ENCODE data around the gene COA1. TPM values are rescaled to one million over a fixed set of nuclear protein-coding genes. Genes with fewer than 3 reads are reported as not detected.

Gene COA1
- total and polyA plus RNA-seq, 9 of the 15 experiments (the other 6 are each of a cell fraction or from before 2014, with no cell fraction given): 98.9 to 463 (median 181) TPM

DNA sequence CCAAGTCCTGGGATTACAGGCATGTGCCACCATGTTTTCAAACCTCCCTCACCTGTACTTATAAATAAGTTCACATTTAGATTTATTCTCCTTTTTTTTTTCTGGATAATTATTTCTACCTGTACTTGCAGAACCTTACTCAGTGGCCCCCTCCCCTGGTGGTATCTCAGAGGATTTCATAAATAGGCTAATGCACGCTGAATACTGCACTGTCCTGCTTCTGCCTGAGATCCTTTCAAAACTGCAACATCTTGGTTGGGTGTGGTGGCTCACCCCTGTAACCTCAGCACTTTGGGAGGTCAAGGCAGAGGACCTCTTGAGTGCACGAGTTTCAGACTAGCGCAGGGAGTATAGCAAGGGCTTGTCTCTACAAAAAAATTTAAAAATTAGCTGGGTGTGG lies 24.5 kb upstream of the COA1 start:
- in situ Hi-C loops (cut with MboI): no loop called here
- TF ChIP-seq, protein P1, sequence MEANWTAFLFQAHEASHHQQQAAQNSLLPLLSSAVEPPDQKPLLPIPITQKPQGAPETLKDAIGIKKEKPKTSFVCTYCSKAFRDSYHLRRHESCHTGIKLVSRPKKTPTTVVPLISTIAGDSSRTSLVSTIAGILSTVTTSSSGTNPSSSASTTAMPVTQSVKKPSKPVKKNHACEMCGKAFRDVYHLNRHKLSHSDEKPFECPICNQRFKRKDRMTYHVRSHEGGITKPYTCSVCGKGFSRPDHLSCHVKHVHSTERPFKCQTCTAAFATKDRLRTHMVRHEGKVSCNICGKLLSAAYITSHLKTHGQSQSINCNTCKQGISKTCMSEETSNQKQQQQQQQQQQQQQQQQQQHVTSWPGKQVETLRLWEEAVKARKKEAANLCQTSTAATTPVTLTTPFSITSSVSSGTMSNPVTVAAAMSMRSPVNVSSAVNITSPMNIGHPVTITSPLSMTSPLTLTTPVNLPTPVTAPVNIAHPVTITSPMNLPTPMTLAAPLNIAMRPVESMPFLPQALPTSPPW (CRISPR knock-in tag; IDR thresholded peaks at IDR 0.05): no peak
- TF ChIP-seq, protein P2, sequence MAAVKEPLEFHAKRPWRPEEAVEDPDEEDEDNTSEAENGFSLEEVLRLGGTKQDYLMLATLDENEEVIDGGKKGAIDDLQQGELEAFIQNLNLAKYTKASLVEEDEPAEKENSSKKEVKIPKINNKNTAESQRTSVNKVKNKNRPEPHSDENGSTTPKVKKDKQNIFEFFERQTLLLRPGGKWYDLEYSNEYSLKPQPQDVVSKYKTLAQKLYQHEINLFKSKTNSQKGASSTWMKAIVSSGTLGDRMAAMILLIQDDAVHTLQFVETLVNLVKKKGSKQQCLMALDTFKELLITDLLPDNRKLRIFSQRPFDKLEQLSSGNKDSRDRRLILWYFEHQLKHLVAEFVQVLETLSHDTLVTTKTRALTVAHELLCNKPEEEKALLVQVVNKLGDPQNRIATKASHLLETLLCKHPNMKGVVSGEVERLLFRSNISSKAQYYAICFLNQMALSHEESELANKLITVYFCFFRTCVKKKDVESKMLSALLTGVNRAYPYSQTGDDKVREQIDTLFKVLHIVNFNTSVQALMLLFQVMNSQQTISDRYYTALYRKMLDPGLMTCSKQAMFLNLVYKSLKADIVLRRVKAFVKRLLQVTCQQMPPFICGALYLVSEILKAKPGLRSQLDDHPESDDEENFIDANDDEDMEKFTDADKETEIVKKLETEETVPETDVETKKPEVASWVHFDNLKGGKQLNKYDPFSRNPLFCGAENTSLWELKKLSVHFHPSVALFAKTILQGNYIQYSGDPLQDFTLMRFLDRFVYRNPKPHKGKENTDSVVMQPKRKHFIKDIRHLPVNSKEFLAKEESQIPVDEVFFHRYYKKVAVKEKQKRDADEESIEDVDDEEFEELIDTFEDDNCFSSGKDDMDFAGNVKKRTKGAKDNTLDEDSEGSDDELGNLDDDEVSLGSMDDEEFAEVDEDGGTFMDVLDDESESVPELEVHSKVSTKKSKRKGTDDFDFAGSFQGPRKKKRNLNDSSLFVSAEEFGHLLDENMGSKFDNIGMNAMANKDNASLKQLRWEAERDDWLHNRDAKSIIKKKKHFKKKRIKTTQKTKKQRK (IDR thresholded peaks at IDR 0.05; ENCODE audit: borderline replicate concordance, low read depth, low read length): no peak
- TF ChIP-seq C11orf30 (IDR thresholded peaks at IDR 0.05; ENCODE audit: low read depth) (no peak), RBBP5 (IDR thresholded peaks at IDR 0.05; ENCODE audit: borderline replicate concordance, insufficient read depth, low read length, poor library complexity, severe bottlenecking) (no peak), SRF (CRISPR knock-in tag; IDR thresholded peaks at IDR 0.05) (no peak), HNRNPH1 (optimal IDR thresholded peaks at IDR 0.05; ENCODE audit: low read depth, low read length) (no peak), ZNF3 (CRISPR knock-in tag; IDR thresholded peaks at IDR 0.05) (no peak), RFX7 (CRISPR knock-in tag; IDR thresholded peaks at IDR 0.05) (no peak)
- TF ChIP-seq, protein P3, sequence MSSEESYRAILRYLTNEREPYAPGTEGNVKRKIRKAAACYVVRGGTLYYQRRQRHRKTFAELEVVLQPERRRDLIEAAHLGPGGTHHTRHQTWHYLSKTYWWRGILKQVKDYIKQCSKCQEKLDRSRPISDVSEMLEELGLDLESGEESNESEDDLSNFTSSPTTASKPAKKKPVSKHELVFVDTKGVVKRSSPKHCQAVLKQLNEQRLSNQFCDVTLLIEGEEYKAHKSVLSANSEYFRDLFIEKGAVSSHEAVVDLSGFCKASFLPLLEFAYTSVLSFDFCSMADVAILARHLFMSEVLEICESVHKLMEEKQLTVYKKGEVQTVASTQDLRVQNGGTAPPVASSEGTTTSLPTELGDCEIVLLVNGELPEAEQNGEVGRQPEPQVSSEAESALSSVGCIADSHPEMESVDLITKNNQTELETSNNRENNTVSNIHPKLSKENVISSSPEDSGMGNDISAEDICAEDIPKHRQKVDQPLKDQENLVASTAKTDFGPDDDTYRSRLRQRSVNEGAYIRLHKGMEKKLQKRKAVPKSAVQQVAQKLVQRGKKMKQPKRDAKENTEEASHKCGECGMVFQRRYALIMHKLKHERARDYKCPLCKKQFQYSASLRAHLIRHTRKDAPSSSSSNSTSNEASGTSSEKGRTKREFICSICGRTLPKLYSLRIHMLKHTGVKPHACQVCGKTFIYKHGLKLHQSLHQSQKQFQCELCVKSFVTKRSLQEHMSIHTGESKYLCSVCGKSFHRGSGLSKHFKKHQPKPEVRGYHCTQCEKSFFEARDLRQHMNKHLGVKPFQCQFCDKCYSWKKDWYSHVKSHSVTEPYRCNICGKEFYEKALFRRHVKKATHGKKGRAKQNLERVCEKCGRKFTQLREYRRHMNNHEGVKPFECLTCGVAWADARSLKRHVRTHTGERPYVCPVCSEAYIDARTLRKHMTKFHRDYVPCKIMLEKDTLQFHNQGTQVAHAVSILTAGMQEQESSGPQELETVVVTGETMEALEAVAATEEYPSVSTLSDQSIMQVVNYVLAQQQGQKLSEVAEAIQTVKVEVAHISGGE (CRISPR knock-in tag; IDR thresholded peaks at IDR 0.05): no peak
- TF ChIP-seq, protein P4, sequence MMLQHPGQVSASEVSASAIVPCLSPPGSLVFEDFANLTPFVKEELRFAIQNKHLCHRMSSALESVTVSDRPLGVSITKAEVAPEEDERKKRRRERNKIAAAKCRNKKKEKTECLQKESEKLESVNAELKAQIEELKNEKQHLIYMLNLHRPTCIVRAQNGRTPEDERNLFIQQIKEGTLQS (IDR thresholded peaks at IDR 0.05): no peak
- TF ChIP-seq, protein P4 (CRISPR knock-in tag; conservative IDR thresholded peaks at IDR 0.05): no peak
- TF ChIP-seq, protein P5, sequence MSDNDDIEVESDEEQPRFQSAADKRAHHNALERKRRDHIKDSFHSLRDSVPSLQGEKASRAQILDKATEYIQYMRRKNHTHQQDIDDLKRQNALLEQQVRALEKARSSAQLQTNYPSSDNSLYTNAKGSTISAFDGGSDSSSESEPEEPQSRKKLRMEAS (CRISPR knock-in tag; IDR thresholded peaks at IDR 0.05): no peak

More for the DNA sequence above, 24.5 kb upstream of the COA1 start:
- intact Hi-C loops (cut with micrococcal nuclease): no loop called here
- Histone ChIP-seq H3K4me1 (replicated peaks in 1 of 2; ENCODE audit: control insufficient read depth in 2 of 2, insufficient read depth in 2 of 2, low read length in 2 of 2) (peaks cover 51% of the 10 kb centered on the region in 2 experiments), H3K27me3 (ENCODE audit: control insufficient read depth in 2 of 2, insufficient read depth in 2 of 2, low read length in 2 of 2) (no peaks in the 10 kb centered on the region), H3K4me2 (ENCODE audit: insufficient read depth, low read length) (no peak overlapping the region), H4K20me1 (replicated peaks; ENCODE audit: control insufficient read depth, insufficient read depth, low read length) (no peaks in the 10 kb centered on the region), H3K4me3 (no peak overlapping the region), H3K36me3 (ENCODE audit: control insufficient read depth, insufficient read depth, low read length) (no peaks in the 10 kb centered on the region), H3K9ac (ENCODE audit: insufficient read depth in 1 of 2, low read depth in 2 of 2, low read length in 2 of 2) (no peak overlapping the region), H3K9me1 (ENCODE audit: control insufficient read depth, insufficient read depth, low read length) (no peaks in the 10 kb centered on the region), H3K79me2 (ENCODE audit: control insufficient read depth, insufficient read depth, low read length) (peaks cover 1% of the 10 kb centered on the region; the same call in 1 of the 3 replicates), H2AFZ (ENCODE audit: low read depth, low read length) (no peak overlapping the region), H3K9me3 (replicated peaks; ENCODE audit: control insufficient read depth, insufficient read depth, low read depth, low read length) (no peaks in the 10 kb centered on the region), H3K27ac (ENCODE audit: extremely low read depth, low read depth, low read length) (no peak overlapping the region)
- DNase-seq (ENCODE audit: extremely low read depth in 1 of 4, low spot score in 3 of 4): no peak
- no peak for FAIRE-seq
- 63% methylated on average over 3 of the region's 3 CpGs for WGBS (ENCODE audit: insufficient coverage, low coverage, missing lambda C conversion rate)
- no peak for ATAC-seq
- ChIA-PET POLR2A (no interaction called here), CTCF (ENCODE audit: low intra/inter-chr PET ratio) (no interaction called here)
- no TSS peak for BruUV-seq (replicated peaks)
